NCI-H510A treated with DMSO at 0.1 percent for 48 hours (cell line): Measurements from ENCODE around the gene CD226.
"Not testable (repeated sequence)": the region's sequence is repeated elsewhere in the genome, so short reads cannot be mapped to it uniquely, and the experiment has no call there.

Source experiments
- DNase-seq: peaks from one replicate; lab custom pipeline; 2025; lab: John Stamatoyannopoulos, UW

Gene CD226

GRCh38 chr18:69908838-69909237, 38.8 kb downstream of the CD226 start:
- no peak for DNase-seq

DNA sequence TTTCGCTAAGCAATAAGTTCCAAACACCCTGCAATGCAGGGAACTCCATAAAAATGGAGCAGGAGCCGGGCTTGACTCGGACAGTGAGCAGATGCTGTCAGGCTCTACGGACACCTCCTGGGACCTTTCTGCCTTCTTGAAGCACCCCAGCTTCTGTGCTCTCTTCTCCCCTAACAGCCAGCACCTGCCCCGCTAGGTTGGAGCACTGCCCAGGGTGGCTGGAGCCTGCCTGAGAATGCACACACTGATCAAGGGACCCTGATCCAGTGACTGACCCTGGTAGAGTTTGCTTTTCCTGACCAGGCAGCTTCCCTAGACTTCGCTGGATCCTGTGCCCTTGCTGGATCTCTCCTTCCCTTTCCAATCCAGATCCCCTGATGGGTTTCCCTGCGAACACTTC, 40.9 kb downstream of the CD226 start:
- no peak for DNase-seq

DNA sequence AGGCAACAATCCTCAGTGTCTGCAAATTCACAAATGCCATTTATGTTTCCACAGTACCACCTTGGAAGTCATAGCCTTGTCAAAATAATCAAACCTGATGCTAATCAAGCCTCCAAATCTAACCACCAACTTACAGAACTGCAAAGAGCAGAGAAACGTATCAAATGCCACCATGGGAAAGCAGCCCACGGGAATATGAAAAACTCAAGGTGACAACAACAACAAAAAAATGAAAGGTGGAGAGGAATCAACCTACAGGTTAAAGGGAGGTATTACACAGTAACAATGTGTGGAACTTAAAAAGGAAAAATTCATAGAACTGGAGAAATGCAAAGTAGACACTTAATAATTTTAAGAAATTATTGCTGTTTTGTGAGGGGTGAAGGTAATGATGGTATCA, 46.7 kb downstream of the CD226 start:
- DNase-seq, result no peak

GRCh38 chr18:69899154-69899923, 48.3 kb downstream of the CD226 start:
- DNase-seq, result not testable (repeated sequence)

DNA sequence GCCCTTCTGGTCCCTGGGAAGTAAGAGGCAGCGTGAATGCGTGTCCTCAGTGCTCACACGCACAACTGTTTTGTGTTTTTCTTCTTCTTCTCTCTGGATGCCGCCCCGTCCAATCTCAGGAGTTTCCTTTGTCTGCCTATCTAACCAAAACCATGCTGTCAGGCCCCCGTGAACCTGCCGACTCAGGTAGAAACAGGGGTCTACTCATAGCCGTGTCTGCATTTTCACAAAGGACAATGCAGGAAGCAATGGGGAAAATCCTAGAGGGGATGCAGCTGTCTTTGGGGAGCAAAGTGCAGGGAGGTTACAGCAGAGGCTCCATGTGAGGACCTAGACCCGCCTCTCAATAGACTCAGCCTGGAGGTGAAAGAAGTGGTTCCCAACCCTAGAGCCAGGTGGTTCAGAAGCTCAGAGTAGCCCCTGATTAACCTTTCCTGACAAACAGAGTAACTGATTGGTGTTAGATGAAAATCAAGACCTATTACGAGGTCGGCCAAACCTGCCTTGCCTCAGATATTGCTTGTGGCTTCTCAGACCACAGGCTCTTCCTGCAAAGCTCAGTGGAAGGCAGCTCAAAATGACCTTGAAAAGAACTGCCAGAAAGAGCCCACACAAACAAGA, 49.3 kb downstream of the CD226 start:
- DNase-seq, result no peak

- DNase-seq, result no peak
These were observed 50.1 kb downstream of the CD226 start for GRCh38 chr18:69897397-69898108.

DNA sequence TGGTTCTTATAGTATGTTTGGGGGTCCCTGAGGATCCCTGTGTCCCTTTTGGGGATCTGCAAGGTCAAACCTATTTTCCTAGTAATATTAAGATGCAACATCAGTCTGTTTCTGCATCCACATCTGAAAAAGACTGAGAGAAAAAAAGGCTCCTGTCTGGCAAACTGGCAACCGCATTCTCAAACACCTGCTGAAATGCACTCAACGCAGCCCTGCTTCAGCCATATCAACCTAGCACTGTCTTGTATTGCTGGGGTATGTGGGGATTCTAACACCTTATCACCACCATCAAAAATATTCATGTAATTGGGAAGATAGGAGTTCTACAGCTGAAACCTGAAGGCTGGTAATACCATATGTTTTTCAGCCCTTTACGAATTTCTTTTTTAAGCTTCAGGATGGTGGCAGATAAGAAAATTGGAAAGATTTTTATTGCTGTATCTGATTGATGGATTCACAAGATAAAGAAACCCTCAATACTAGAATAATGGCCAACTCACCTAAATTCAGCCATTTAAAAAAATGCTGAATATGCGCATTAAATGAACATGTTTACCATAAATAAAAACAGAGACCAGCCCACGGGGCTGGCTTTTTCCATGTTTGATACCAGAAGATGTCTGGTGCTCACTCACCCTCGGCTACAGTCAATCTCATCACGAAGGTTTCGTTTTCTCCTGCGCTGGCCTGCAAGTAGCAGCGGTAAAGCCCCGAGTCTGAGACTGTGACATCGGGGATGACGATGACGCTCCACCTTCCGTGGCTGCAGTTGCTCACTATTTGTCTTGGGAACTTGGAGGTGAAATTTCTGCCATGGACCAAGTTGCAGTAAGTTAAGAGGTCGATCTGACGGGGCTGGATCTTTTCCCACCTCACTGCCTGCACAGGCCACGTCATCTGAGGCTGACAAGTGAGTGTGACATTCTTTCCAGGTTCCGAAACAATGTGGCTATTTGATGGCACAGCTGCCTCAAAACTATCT, 52.3 kb downstream of the CD226 start:
- no peak for DNase-seq

- DNase-seq, result no peak
These were observed 53.2 kb downstream of the CD226 start for GRCh38 chr18:69894467-69894866.

GRCh38 chr18:69890558-69890957, 57.1 kb downstream of the CD226 start:
- no peak for DNase-seq

- DNase-seq, result no peak
These were observed 58.7 kb downstream of the CD226 start for GRCh38 chr18:69889009-69889408.

DNA sequence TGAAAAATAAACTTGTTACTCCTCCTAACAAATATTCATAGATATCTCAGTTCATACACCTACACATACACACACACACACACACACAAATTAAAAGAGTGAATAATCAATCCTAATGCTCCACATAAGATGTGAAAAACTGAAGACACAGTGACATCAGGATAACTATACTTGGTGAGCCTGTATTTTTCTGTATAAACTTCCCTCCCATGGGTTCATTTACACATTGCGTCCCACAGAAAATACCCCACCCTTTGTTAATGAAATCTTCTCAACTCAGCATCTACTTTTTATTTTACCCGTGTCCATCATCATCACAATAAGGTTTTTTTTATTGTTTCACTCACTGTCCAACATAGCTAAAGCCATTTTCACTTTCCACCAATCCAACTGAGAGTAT, 60.4 kb downstream of the CD226 start:
- no peak for DNase-seq

DNA sequence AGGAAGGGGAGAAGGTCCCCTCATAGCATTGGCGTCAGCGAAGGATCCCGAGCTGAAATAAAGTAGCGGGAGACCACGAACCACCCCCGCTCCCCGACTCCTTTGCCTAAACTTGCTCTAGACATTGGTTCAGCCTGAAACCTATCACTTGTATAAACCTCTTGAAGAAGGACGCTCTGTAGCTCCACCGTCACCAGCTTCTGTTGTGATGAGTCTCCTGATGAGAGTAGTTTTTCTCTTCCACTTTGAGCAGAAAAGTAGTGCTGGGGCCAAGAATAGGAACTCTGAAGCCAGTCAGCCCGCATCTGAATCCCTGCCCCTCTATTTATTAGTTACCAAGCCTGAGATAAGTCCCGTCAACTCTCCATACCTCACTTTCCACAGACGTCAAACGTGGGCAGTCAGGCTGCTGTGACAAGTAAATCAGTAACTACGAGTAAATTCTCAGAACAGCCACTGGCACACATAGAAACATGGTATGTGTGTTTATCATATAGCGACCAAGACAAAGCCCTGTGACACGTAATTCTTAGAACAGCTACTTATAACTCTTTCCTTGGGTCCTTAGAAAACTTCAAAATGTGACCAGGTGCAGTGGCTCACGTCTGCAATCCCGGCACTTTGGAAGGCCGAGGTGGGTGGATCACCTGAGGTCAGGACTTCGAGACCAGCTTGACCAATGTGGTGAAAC, 61.7 kb downstream of the CD226 start:
- DNase-seq, result no peak

GRCh38 chr18:69885355-69885754, 62.3 kb downstream of the CD226 start:
- DNase-seq, result no peak

- no peak for DNase-seq
These were observed 63.9 kb downstream of the CD226 start for GRCh38 chr18:69883781-69884180.

- no peak for DNase-seq
These were observed 64.6 kb downstream of the CD226 start for GRCh38 chr18:69882965-69883668.

GRCh38 chr18:69880083-69880482, 67.6 kb downstream of the CD226 start:
- no peak for DNase-seq

DNA sequence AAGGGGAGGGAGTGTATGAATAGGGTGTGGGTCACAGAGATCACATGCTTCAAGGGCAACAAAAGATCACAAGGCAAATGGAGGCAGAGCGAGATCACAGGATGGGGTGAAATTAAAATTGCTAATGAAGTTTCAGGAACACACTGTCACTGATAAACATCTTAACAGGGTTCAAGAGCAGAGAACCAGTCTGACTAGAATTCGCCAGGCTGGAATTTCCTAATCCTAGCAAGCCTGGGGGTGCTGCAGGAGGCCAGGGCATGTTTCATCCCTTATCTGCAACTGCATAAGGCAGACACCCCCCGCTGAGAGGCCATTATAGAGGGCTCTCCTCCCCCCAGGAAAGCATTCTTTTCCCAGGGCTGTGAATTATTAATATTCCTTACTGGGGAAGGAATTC, 68.6 kb downstream of the CD226 start:
- DNase-seq, result not testable (repeated sequence)

- DNase-seq, result no peak
These were observed 69.3 kb downstream of the CD226 start for GRCh38 chr18:69878213-69878933.

DNA sequence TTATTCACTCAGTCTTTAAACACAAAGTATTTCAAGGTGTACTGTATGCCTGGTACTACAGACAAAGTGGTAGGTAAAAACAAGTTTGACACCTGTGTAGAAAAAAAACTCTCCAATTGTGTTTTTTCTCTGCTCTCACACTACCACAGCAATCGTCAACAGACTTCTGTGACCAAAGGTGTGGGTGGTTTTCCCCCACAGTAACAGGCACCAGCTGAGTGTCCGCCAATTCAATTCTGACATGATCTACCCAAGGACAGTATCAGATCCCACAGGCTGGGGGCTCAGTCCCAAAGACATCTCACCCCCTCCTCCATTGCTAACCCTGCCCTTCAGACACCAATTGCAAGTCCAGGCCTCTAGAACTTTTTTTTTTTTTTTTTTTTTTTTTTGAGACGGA, 71.2 kb downstream of the CD226 start:
- DNase-seq, result no peak

- no peak for DNase-seq
These were observed 73.6 kb downstream of the CD226 start for GRCh38 chr18:69874058-69874457.
